SK-N-SH (cell line): ENCODE data around the gene JOSD2. TPM values are rescaled to one million over a fixed set of nuclear protein-coding genes. Genes with fewer than 3 reads are reported as not detected.

ENCODE experiments used
- CTCF ChIA-PET: fragments of 300-600, 350-600 bp; formaldehyde crosslinking; extraction: SDS; loops from one replicate; lab custom pipeline; 2021; lab: Yijun Ruan, JAX
- POLR2A ChIA-PET: fragments of 350-600 bp; sonication (Branson Sonifier 250); formaldehyde crosslinking; extraction: SDS; loops from one replicate; lab custom pipeline; 2020; ENCODE audit warnings: antibody characterized with exemption, inconsistent platforms; lab: Yijun Ruan, JAX
- DNase-seq: peaks from one replicate; pipeline ENCODE4 v3.0.0; 2012
- H2AFZ ChIP-seq: fragments of 200-600 bp; sonication (generic); 2 replicates; pipeline ENCODE4 v1.8.1; 2016; ENCODE audit warnings: antibody characterized with exemption, mild to moderate bottlenecking, low read depth
- H3F3A ChIP-seq: fragments of 200-600 bp; sonication (generic); replicated peaks from 2 replicates; pipeline ENCODE3; 2016; ENCODE audit warnings: antibody characterized with exemption, mild to moderate bottlenecking; ENCODE audit not compliant: insufficient read depth
- H3K27ac ChIP-seq, 2 experiments: fragments of 200-500 bp in 1 of 2; fragments of 200-600 bp in 1 of 2; sonication (Bioruptor generic) in 1 of 2; sonication (generic), shearing (Covaris generic) in 1 of 2; 2 replicates each; pipeline versions ENCODE4 v1.5.1 to v1.6.1; 2014 to 2016; ENCODE audit warnings: low read depth in 2 of 2, inconsistent platforms in 1 of 2, low read length in 1 of 2, mild to moderate bottlenecking in 1 of 2, mixed read lengths in 1 of 2
- H3K27me3 ChIP-seq: fragments of 200-600 bp; sonication (generic), shearing (Covaris generic); 2 replicates; pipeline ENCODE4 v1.6.1; 2016; ENCODE audit warnings: mixed run types; ENCODE audit not compliant: insufficient read depth
- H3K36me3 ChIP-seq, 2 experiments: fragments of 200-500 bp in 1 of 2; fragments of 200-600 bp in 1 of 2; sonication (Bioruptor generic) in 1 of 2; sonication (generic) in 1 of 2; replicated peaks in 1 of 2; 2 replicates each; pipeline versions ENCODE3 to v1.5.1; 2014 to 2016; ENCODE audit warnings: low read length in 1 of 2, mild to moderate bottlenecking in 1 of 2; ENCODE audit not compliant: insufficient read depth in 2 of 2, control insufficient read depth in 1 of 2
- H3K4me1 ChIP-seq, 2 experiments: fragments of 200-500 bp in 1 of 2; fragments of 200-600 bp in 1 of 2; sonication (Bioruptor generic) in 1 of 2; sonication (generic), shearing (Covaris generic) in 1 of 2; 2 replicates each; pipeline versions ENCODE4 v1.5.1 to v1.6.1; 2014 to 2016; ENCODE audit warnings: low read depth in 1 of 2, low read length in 1 of 2, mixed run types in 1 of 2; ENCODE audit not compliant: insufficient read depth in 2 of 2, control insufficient read depth in 1 of 2
- H3K4me2 ChIP-seq: fragments of 200-600 bp; sonication (generic), shearing (Covaris generic); 2 replicates; pipeline ENCODE4 v1.6.1; 2017; ENCODE audit warnings: mixed run types
- H3K4me3 ChIP-seq, 2 experiments: fragments of 200-500 bp in 1 of 2; fragments of 200-600 bp in 1 of 2; sonication (Bioruptor generic) in 1 of 2; sonication (generic), shearing (Covaris generic) in 1 of 2; 2 replicates each; pipeline versions ENCODE4 v1.5.1 to v1.8.1; 2014 to 2016; ENCODE audit warnings: low read depth in 2 of 2, inconsistent platforms in 1 of 2, low read length in 1 of 2, mild to moderate bottlenecking in 1 of 2, mixed read lengths in 1 of 2, moderate library complexity in 1 of 2
- H3K79me2 ChIP-seq: fragments of 200-600 bp; sonication (generic); 2 replicates; pipeline ENCODE4 v1.8.1; 2017; ENCODE audit warnings: mild to moderate bottlenecking; ENCODE audit not compliant: insufficient read depth
- H3K9ac ChIP-seq: fragments of 200-600 bp; sonication (generic); 2 replicates; pipeline ENCODE4 v1.6.1; 2017; ENCODE audit warnings: mixed run types
- H3K9me2 ChIP-seq: fragments of 200-600 bp; sonication (generic); 2 replicates; pipeline ENCODE4 v1.6.1; 2017; ENCODE audit warnings: mixed run types
- H3K9me3 ChIP-seq: fragments of 200-600 bp; sonication (generic); 2 replicates; pipeline ENCODE4 v1.6.1; 2017; ENCODE audit warnings: mixed run types, mild to moderate bottlenecking, moderate library complexity
- H4K20me1 ChIP-seq: fragments of 200-600 bp; sonication (generic); 2 replicates; pipeline ENCODE4 v1.6.1; 2017; ENCODE audit warnings: mild to moderate bottlenecking, mixed run types; ENCODE audit not compliant: insufficient read depth
- CHD2 ChIP-seq: fragments of 150-350 bp; IDR thresholded peaks from 2 replicates; pipeline ENCODE4 v1.6.1; 2018; ENCODE audit warnings: low read length; ENCODE audit not compliant: partially characterized antibody
- ELF1 ChIP-seq: IDR thresholded peaks from 2 replicates; pipeline ENCODE4 v1.4.0; 2012
- EZH2phosphoT487 ChIP-seq: fragments of 200-600 bp; sonication (generic); IDR thresholded peaks from 2 replicates; pipeline ENCODE4 v1.6.1; 2017; ENCODE audit warnings: low read depth, mixed run types, mild to moderate bottlenecking, antibody characterized with exemption, moderate library complexity, borderline replicate concordance
- GATA2 ChIP-seq: sonication (generic); formaldehyde crosslinking; IDR thresholded peaks from 2 replicates; pipeline ENCODE4 v1.5.0; 2020; ENCODE audit warnings: mild to moderate bottlenecking, missing genetic modification reagents
- MEF2A ChIP-seq: IDR thresholded peaks from 2 replicates; pipeline ENCODE4 v1.4.0; 2012; ENCODE audit warnings: low read depth, borderline replicate concordance
- NRF1 ChIP-seq: IDR thresholded peaks from 2 replicates; pipeline ENCODE4 v1.6.1; 2012; ENCODE audit warnings: low read depth, mild to moderate bottlenecking, low read length
- RAD21 ChIP-seq: IDR thresholded peaks from 2 replicates; pipeline ENCODE4 v1.6.1; 2012; ENCODE audit warnings: mild to moderate bottlenecking, low read length
- SIN3A ChIP-seq: IDR thresholded peaks from 2 replicates; pipeline ENCODE4 v1.6.1; 2012; ENCODE audit warnings: low read depth, mild to moderate bottlenecking, low read length, moderate library complexity, borderline replicate concordance
- TCF12 ChIP-seq: IDR thresholded peaks from 2 replicates; pipeline ENCODE4 v1.4.0; 2012
- TEAD4 ChIP-seq: IDR thresholded peaks from 2 replicates; pipeline ENCODE4 v1.4.0; 2012; ENCODE audit warnings: mild to moderate bottlenecking, borderline replicate concordance; ENCODE audit not compliant: insufficient read depth
- YY1 ChIP-seq: IDR thresholded peaks from 2 replicates; pipeline ENCODE4 v1.4.0; 2012; ENCODE audit warnings: low read depth, mild to moderate bottlenecking
- WGBS: methylation state at CpG from one replicate; pipeline ENCODE4 v1.1.6; 2017; ENCODE audit warnings: low lambda C conversion rate; 5-methylcytosine and 5-hydroxymethylcytosine counted together
- polyA plus RNA-seq, 3 experiments: library from polyadenylated mRNA; depleted of rRNA; stranded (reverse); fragments of >200 nt; gene quantifications; 2 replicates each; pipeline ENCODE4 v1.2.3, GENCODE V29; 2012
- TF ChIP-seq, protein P1 (sequence below): fragments of 150-350 bp; IDR thresholded peaks from 2 replicates; pipeline ENCODE4 v1.6.1; 2016; ENCODE audit warnings: mild to moderate bottlenecking, low read depth, low read length
- TF ChIP-seq, protein P2 (sequence below): IDR thresholded peaks from 2 replicates; pipeline ENCODE4 v1.6.1; 2012; ENCODE audit warnings: mild to moderate bottlenecking, low read depth, low read length, moderate library complexity
- TF ChIP-seq, protein P3 (sequence below): IDR thresholded peaks from 2 replicates; pipeline ENCODE4; 2012

Gene JOSD2
- polyA plus RNA-seq, 1 of the 3 experiments (the other 2 are of a cell fraction): 81.2 TPM

DNA sequence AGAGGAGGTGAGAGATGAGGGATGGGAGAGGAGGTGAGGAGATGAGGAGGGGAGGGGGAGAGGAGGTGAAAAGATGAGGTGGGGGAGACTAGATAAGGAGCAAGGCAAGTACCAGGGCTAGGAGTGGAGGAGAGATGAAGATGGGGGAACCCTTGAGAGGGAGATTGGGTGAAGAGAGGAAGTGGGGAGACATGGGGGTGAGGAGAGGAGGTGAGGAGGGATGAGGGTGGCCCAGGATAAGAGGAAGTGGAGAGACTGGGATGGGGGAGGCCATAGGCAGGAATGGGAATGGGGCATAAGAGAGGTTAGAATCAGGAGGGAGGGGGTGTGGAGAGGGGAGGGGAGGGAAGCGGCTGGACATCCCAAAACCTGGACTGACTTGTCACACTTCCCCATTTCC lies 51.4 kb downstream of the JOSD2 start:
- POLR2A ChIA-PET: interaction anchor here (0.9 kb wide), 1 partner anchor 75 kb away, joined by 4 read pairs; no protein-coding TSS in a partner anchor
- Histone ChIP-seq H3K9me3 (no peaks in the 10 kb centered on the region), H3K9ac (no peak overlapping the region), H3F3A (no peaks in the 10 kb centered on the region), H3K4me2 (no peak overlapping the region)
- TF ChIP-seq RAD21 (no peak), MEF2A (no peak), CHD2 (no peak), TCF12 (no peak), SIN3A (no peak)
- TF ChIP-seq, all 33 proteins: peak for 0
- DNase-seq: no peak
- Histone ChIP-seq H3K4me1 (peaks cover 0 to 4% of the 10 kb centered on the region in 2 experiments; a peak in 1 of 4 replicates), H3K9me2 (no peaks in the 10 kb centered on the region), H2AFZ (no peak overlapping the region), H3K27ac (no peak overlapping the region), H3K79me2 (no peaks in the 10 kb centered on the region), H3K36me3 (no peaks in the 10 kb centered on the region), H3K4me3 (no peak overlapping the region), H4K20me1 (no peaks in the 10 kb centered on the region), H3K27me3 (peaks cover 5% of the 10 kb centered on the region; the same call in 1 of the 2 replicates)
- WGBS: 85% methylated on average over 1 of the region's 1 CpG
- CTCF ChIA-PET: interaction anchor here (1.7 to 4.4 kb wide), 3 partner anchors 14 to 102 kb away, joined by 6 to 34 read pairs (median 6); no protein-coding TSS in a partner anchor

DNA sequence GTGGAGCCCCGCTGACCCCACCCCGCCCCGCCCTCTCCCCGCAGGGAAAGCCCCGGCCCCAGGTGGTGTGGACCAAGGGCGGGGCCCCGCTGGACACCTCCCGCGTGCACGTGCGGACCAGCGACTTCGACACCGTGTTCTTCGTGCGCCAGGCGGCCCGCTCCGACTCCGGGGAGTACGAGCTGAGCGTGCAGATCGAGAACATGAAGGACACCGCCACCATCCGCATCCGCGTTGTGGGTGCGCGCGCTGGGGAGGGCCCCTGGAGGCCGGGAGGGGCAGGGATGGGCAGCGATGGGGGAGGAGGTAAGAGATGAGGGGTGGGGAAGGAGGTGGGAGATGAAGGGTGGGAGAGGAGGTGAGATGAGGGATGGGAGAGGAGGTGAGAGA lies 51.9 kb downstream of the JOSD2 start:
- peaks cover 0 to 4% of the 10 kb centered on the region in 2 experiments; a peak in 1 of 4 replicates for H3K4me1 ChIP-seq
- TF ChIP-seq TEAD4 (no peak), SIN3A (no peak), EZH2phosphoT487 (no peak)
- TF ChIP-seq, protein P1, sequence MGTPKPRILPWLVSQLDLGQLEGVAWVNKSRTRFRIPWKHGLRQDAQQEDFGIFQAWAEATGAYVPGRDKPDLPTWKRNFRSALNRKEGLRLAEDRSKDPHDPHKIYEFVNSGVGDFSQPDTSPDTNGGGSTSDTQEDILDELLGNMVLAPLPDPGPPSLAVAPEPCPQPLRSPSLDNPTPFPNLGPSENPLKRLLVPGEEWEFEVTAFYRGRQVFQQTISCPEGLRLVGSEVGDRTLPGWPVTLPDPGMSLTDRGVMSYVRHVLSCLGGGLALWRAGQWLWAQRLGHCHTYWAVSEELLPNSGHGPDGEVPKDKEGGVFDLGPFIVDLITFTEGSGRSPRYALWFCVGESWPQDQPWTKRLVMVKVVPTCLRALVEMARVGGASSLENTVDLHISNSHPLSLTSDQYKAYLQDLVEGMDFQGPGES: no peak
- TF ChIP-seq, all 33 proteins: peak for 0
- H3K79me2 ChIP-seq: no peaks in the 10 kb centered on the region
- no peak overlapping the region for H3K27ac ChIP-seq
- no peak overlapping the region for H3K4me2 ChIP-seq
- no peaks in the 10 kb centered on the region for H3K9me3 ChIP-seq
- no peak overlapping the region for H3K9ac ChIP-seq
- H3K9me2 ChIP-seq: no peaks in the 10 kb centered on the region
- 81% methylated on average over 24 of the region's 32 CpGs for WGBS
- ChIA-PET POLR2A (no interaction called here), CTCF (no interaction called here)
- H3F3A ChIP-seq: no peaks in the 10 kb centered on the region
- no peaks in the 10 kb centered on the region for H4K20me1 ChIP-seq
- no peak overlapping the region for H2AFZ ChIP-seq
- H3K36me3 ChIP-seq: no peaks in the 10 kb centered on the region
- no peak overlapping the region for H3K4me3 ChIP-seq
- DNase-seq: no peak
- peaks cover 5% of the 10 kb centered on the region; the same call in 1 of the 2 replicates for H3K27me3 ChIP-seq

DNA sequence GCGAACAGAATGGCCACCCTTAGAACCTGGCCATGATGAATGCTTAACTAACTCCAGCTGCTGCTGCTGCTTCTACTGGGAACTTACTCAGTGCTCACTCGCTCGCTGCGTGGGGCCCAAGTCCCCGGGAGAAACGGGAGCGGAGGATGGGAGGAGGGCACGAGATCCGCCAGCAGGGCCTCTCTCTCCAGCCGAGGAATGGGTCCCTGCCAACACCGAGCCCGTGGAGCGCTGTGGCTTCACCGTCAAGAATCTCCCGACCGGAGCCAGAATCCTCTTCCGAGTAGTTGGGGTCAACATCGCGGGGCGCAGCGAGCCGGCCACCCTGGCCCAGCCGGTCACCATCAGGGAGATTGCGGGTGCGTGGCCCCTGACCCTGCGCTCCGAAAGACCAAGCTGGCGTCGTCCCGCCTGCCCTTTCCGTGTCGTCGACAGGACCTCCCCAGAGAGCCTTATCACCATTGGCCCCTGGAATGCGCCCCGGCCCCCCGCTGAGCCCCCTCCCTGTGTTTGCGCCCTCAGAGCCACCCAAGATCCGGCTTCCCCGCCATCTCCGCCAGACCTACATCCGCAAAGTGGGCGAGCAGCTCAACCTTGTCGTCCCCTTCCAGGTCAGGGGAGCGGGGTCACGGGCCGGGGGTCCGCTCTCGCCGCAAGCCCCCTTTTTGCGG lies 52.5 kb downstream of the JOSD2 start:
- Histone ChIP-seq H3F3A (no peaks in the 10 kb centered on the region), H3K4me1 (peaks cover 0 to 4% of the 10 kb centered on the region in 2 experiments; a peak in 1 of 4 replicates), H3K4me2 (no peak overlapping the region), H4K20me1 (no peaks in the 10 kb centered on the region), H3K9me2 (no peaks in the 10 kb centered on the region), H3K27ac (no peak overlapping the region), H3K36me3 (no peaks in the 10 kb centered on the region), H3K9me3 (no peaks in the 10 kb centered on the region), H3K27me3 (peaks cover 5% of the 10 kb centered on the region; the same call in 1 of the 2 replicates), H3K79me2 (no peaks in the 10 kb centered on the region), H2AFZ (no peak overlapping the region), H3K9ac (no peak overlapping the region), H3K4me3 (no peak overlapping the region)
- WGBS: 74% methylated on average over 39 of the region's 50 CpGs
- DNase-seq: no peak
- CTCF ChIA-PET: interaction anchor here (1.5 kb wide), 1 partner anchor 90 kb away, joined by 6 read pairs; no protein-coding TSS in a partner anchor
- POLR2A ChIA-PET: no interaction called here
- TF ChIP-seq YY1: no peak
- TF ChIP-seq GATA2 (CRISPR knock-in tag): no peak
- TF ChIP-seq ELF1: no peak
- TF ChIP-seq, protein P2, sequence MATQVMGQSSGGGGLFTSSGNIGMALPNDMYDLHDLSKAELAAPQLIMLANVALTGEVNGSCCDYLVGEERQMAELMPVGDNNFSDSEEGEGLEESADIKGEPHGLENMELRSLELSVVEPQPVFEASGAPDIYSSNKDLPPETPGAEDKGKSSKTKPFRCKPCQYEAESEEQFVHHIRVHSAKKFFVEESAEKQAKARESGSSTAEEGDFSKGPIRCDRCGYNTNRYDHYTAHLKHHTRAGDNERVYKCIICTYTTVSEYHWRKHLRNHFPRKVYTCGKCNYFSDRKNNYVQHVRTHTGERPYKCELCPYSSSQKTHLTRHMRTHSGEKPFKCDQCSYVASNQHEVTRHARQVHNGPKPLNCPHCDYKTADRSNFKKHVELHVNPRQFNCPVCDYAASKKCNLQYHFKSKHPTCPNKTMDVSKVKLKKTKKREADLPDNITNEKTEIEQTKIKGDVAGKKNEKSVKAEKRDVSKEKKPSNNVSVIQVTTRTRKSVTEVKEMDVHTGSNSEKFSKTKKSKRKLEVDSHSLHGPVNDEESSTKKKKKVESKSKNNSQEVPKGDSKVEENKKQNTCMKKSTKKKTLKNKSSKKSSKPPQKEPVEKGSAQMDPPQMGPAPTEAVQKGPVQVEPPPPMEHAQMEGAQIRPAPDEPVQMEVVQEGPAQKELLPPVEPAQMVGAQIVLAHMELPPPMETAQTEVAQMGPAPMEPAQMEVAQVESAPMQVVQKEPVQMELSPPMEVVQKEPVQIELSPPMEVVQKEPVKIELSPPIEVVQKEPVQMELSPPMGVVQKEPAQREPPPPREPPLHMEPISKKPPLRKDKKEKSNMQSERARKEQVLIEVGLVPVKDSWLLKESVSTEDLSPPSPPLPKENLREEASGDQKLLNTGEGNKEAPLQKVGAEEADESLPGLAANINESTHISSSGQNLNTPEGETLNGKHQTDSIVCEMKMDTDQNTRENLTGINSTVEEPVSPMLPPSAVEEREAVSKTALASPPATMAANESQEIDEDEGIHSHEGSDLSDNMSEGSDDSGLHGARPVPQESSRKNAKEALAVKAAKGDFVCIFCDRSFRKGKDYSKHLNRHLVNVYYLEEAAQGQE: no peak
- TF ChIP-seq NRF1: no peak
- TF ChIP-seq, protein P3, sequence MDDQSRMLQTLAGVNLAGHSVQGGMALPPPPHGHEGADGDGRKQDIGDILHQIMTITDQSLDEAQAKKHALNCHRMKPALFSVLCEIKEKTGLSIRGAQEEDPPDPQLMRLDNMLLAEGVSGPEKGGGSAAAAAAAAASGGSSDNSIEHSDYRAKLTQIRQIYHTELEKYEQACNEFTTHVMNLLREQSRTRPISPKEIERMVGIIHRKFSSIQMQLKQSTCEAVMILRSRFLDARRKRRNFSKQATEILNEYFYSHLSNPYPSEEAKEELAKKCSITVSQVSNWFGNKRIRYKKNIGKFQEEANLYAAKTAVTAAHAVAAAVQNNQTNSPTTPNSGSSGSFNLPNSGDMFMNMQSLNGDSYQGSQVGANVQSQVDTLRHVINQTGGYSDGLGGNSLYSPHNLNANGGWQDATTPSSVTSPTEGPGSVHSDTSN: no peak
